Stimulated activated naive CD4-positive, alpha-beta T cell treated with Interleukin-2 at 50 U/mL for 16 hours (primary cell): ENCODE measurements around the gene LCMT2.

Experiments used
- DNase-seq: peaks from one replicate; lab custom pipeline; 2025; lab: John Stamatoyannopoulos, UW

LCMT2 gene

DNA sequence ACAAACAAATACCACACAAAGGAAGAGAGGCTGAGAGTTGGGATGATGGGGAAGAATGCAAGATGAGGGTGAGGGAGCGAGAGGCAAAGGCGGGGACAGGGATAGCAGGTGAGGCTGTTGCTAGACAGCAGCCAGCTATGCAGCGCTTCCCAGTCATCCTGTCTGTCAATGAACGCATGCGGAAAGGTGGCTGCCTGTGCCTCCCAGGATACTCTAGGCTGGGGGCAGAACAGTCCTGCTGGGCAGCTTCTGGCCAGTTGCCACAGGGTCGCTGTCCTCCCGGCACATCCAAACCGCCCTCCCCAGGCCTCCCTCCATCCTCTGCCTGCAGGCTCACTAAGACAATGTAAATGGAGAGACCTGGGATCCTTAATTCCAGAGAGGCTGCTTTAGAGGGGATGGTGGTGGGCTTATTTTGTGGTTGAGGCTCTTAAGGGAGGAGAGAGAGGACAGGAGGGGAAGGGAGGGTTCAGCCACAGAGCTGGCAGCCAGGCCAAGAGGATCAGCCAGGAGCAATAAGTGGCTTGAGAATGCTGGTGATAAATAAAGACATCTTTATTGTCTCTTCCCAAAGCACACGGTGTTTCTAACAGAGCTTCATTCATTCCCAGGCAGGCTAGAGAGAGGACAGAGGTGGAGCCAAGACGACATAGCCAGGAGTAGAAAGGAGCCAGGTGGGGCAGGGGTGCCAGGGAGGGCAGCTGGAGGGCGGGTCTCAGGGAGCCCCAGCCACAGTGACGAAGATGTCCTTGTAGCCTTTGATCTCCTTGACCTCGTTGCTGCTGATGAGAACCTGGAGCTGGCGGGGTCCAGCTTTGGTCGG lies 54.4 kb downstream of the LCMT2 start:
- DNase-seq: no peak

DNA sequence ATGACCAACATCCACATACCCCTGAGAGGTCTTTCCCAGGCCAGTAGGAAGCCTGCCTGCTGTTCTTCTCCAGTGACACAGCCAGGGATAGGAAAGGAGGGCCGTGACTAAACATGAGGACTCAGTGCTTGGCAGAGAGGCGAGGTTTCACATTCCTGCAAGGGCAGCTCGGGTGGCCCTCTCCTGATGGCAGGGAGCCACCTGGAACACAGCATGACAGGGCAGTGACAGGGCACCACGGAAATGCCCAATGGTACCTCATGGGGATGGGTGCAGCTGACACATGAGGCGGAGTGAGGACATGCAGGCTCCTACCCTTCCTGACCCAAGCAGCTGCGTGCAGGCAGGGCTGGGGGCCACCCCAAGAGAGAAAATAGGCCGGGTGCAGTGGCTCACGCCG lies 56.2 kb downstream of the LCMT2 start:
- no peak for DNase-seq
